Measurements from ENCODE around the gene TTLL7. TPM values are rescaled to one million over a fixed set of nuclear protein-coding genes. Genes with fewer than 3 reads are reported as not detected.

TTLL7 gene
- total and polyA plus RNA-seq, 9 of the 15 experiments (the other 6 are each of a cell fraction or from before 2014, with no cell fraction given), result 0.63 to 2.6 (median 1.7) TPM

GRCh38 chr1:84010136-84010535, 11.2 kb upstream of the TTLL7 start:
- no peaks in the 10 kb centered on the region for H3K27me3 ChIP-seq (ENCODE audit: control insufficient read depth in 2 of 2, insufficient read depth in 2 of 2, low read length in 2 of 2)
- DNase-seq (ENCODE audit: extremely low read depth in 1 of 4, low spot score in 3 of 4) (no peak), FAIRE-seq (no peak), ATAC-seq (no peak)
- WGBS (ENCODE audit: insufficient coverage, low coverage, missing lambda C conversion rate), result 18% methylated on average over 1 of the region's 1 CpG
- no peak overlapping the region for H3K4me3 ChIP-seq
- no peak overlapping the region for H3K27ac ChIP-seq (ENCODE audit: extremely low read depth, low read depth, low read length)
- ChIA-PET CTCF (ENCODE audit: low intra/inter-chr PET ratio) (no interaction called here), POLR2A (no interaction called here)
- H2AFZ ChIP-seq (ENCODE audit: low read depth, low read length), result no peak overlapping the region
- intact Hi-C loops (cut with micrococcal nuclease) (no loop called here), in situ Hi-C loops (cut with MboI) (no loop called here)
- H4K20me1 ChIP-seq (replicated peaks; ENCODE audit: control insufficient read depth, insufficient read depth, low read length), result no peaks in the 10 kb centered on the region
- peaks cover 0 to 5% of the 10 kb centered on the region in 2 experiments; a peak in 2 of 5 replicates for H3K4me1 ChIP-seq (replicated peaks in 1 of 2; ENCODE audit: control insufficient read depth in 2 of 2, insufficient read depth in 2 of 2, low read length in 2 of 2)
- no peaks in the 10 kb centered on the region for H3K9me1 ChIP-seq (ENCODE audit: control insufficient read depth, insufficient read depth, low read length)
- BruUV-seq (replicated peaks), result no TSS peak
- H3K9me3 ChIP-seq (replicated peaks; ENCODE audit: control insufficient read depth, insufficient read depth, low read depth, low read length), result no peaks in the 10 kb centered on the region
- no peaks in the 10 kb centered on the region for H3K36me3 ChIP-seq (ENCODE audit: control insufficient read depth, insufficient read depth, low read length)
- no peaks in the 10 kb centered on the region for H3K79me2 ChIP-seq (ENCODE audit: control insufficient read depth, insufficient read depth, low read length)
- no peak overlapping the region for H3K9ac ChIP-seq (ENCODE audit: insufficient read depth in 1 of 2, low read depth in 2 of 2, low read length in 2 of 2)
- no peak overlapping the region for H3K4me2 ChIP-seq (ENCODE audit: insufficient read depth, low read length)
- no peak for TF ChIP-seq ZNF197 (CRISPR knock-in tag; IDR thresholded peaks at IDR 0.05; ENCODE audit: low read depth)
- no peak for TF ChIP-seq GMEB1 (CRISPR knock-in tag; IDR thresholded peaks at IDR 0.05)
- no peak for TF ChIP-seq CTBP1 (IDR thresholded peaks at IDR 0.05; ENCODE audit: borderline replicate concordance)
- TF ChIP-seq HDGF (IDR thresholded peaks at IDR 0.05), result no peak
- TF ChIP-seq GTF3C2 (IDR thresholded peaks at IDR 0.05; ENCODE audit: borderline replicate concordance, extremely low read depth, insufficient read length), result no peak
- TF ChIP-seq ZFPM2 (CRISPR knock-in tag; IDR thresholded peaks at IDR 0.05), result no peak
- TF ChIP-seq ZNF143 (CRISPR knock-in tag; IDR thresholded peaks at IDR 0.05), result no peak
- TF ChIP-seq CHD4 (IDR thresholded peaks at IDR 0.05; ENCODE audit: insufficient read depth, insufficient replicate concordance, low read depth, low read length, poor library complexity, severe bottlenecking), result no peak
- TF ChIP-seq ZNF707 (CRISPR knock-in tag; conservative IDR thresholded peaks at IDR 0.05), result no peak
- no peak for TF ChIP-seq TAF1 (IDR thresholded peaks at IDR 0.05; ENCODE audit: control insufficient read depth, extremely low read depth, insufficient read depth, low read length, severe bottlenecking)
- TF ChIP-seq MTA1 (IDR thresholded peaks at IDR 0.05; ENCODE audit: borderline replicate concordance), result no peak
- TF ChIP-seq COPS2 (conservative IDR thresholded peaks at IDR 0.05), result no peak
- TF ChIP-seq STAT6 (CRISPR knock-in tag; IDR thresholded peaks at IDR 0.05), result no peak
- no peak for TF ChIP-seq RCOR1 (IDR thresholded peaks at IDR 0.05; ENCODE audit: borderline replicate concordance in 1 of 2, low read depth in 2 of 2, low read length in 2 of 2)
- no peak for TF ChIP-seq NR0B1 (IDR thresholded peaks at IDR 0.05; ENCODE audit: partially characterized antibody)
